ENCODE measurements around the gene PKD1L1.

Gene PKD1L1

DNA sequence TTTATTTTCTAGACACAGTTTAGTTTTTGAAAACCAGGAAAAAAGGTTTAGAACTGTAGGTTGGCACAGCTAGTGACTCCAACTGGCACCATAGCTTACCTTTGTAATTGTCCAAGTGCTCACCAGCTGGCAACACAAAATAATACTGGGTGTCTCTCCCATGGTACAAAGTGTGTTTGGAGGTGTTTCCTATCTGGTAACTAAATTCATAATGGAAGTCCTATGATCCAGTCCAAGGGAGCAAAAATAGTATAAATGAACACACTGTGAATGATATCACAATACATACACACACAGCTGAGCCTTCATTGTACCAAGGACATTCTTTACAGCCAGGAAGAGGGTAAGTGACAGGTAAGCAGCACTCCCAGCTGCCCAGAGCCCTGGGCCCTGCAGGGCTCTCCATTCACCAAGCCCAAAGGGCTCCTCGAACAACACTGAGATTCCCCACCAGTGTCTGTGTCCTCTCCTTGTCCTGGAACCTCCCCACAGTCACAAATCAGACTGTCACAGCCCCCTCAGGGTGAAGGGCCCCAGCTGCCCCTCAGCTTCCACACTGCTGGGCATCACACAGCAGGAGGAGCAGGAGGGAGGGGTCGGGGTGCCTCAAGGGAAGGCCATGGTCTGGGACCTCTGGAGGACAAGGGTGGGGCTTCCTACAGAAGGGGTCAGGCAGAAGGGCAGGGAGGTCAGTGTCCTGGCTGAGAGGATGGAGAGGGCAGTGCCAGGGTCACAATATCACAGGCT is 72.1 kb downstream of the PKD1L1 start:
- DNase-seq (ENCODE audit: low read depth) = no peak

- DNase-seq (ENCODE audit: low read depth) = no peak
Measured at GRCh38 chr7:47875406-47875805, 72.9 kb downstream of the PKD1L1 start.

GRCh38 chr7:47873762-47874161 is 74.5 kb downstream of the PKD1L1 start:
- no peak for DNase-seq (ENCODE audit: low read depth)

- no peak for DNase-seq (ENCODE audit: low read depth)
Measured at GRCh38 chr7:47867286-47867685, 81.0 kb downstream of the PKD1L1 start.

DNA sequence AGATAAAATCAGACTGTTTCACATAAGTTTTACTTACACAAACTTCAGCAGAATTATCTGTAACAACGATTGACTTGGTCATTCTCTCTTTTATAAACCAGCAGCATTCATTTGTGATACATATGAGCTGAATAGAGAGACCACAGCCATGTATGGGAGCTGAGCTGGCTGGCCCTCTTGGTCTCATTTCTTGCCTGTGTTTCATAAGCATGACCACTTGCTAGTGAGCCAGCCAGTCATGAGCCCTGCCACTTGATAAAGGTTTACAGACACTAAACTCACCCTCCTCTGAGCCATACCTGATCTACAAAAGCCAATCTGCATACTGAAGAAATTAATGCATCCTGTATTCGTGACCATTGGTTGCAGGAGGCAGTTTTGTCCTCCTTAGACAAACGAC is 82.1 kb downstream of the PKD1L1 start:
- no peak for DNase-seq (ENCODE audit: low read depth)

- DNase-seq (ENCODE audit: low read depth) = no peak
Measured at GRCh38 chr7:47852330-47853245, 95.7 kb downstream of the PKD1L1 start.

- DNase-seq (ENCODE audit: low read depth) = no peak
Measured at GRCh38 chr7:47847207-47847606, 101.1 kb downstream of the PKD1L1 start.

DNA sequence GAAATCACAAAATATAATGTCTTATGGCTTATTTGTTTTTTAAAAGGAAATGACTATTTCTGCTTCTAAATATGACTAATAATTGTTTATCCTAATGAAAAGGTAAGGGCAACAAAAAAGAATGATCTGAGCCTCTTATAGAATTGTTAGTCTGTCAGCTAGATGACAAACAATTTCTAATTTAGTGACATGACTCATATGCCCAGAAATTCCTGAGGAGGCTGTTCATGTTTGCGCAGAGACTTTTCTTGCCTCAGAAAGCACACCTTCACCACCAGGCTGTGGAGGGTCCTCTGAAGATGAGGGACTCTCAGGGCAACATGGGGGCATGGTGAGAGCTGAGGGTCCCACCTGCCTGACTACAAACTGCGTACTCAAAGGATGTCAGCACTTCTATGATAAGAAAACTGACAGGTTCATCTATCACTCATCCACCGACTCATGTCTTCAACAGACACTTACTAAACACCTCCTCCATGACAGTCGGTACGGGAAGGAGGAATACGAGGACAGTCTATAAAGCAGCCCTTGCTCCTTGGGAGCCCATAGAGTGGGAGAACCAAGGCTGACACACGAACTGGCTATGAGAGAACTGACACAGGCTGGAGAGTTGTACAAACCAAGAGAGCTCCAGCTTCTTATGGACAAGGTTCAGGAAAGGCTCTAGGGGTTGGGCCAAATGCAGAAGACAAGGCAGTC is 102.0 kb downstream of the PKD1L1 start:
- DNase-seq (ENCODE audit: low read depth) = no peak

DNA sequence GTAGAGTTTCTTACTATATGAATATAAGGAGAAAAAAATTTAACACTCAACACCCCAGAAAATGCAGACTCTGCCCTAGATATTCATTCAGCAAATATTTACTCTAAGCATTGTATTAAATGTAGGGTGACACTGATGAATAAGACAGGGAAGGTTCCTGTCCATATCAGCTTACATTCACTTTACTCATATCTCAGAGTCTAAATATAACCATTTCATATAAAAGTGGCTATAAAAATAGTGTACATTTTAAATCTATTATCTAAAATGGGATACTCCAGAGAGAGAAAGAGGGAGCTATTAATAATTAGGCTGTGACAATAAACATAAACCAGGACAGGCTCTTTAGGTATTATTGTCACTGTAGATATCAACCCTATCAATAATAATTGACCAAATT is 104.0 kb downstream of the PKD1L1 start:
- DNase-seq (ENCODE audit: low read depth) = no peak

DNA sequence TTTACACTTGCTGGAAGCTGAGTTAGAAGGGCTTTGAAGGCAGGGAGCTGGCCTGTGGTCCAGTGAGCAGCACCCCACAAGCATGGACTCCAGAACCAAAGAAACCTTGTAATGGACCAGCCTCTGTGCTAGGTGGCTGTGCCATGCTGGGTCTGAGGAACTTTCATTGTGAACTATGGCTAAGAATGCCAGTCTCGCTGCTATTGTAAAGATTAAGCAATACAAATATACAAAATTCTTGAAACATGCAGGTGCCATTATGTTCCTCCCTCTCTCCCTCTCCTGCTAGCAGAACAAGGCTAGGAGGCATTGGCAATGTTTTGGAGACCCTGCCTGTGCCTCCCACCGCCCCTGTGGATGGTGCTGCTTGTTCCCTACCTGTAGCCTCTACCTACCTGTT is 105.0 kb downstream of the PKD1L1 start:
- DNase-seq (ENCODE audit: low read depth) = no peak

GRCh38 chr7:47839381-47839780 is 108.9 kb downstream of the PKD1L1 start:
- no peak for DNase-seq (ENCODE audit: low read depth)

- DNase-seq (ENCODE audit: low read depth) = no peak
Measured at GRCh38 chr7:47837826-47838225, 110.4 kb downstream of the PKD1L1 start.

- no peak for DNase-seq (ENCODE audit: low read depth)
Measured at GRCh38 chr7:47836503-47837202, 111.6 kb downstream of the PKD1L1 start.

GRCh38 chr7:47836080-47836479 is 112.2 kb downstream of the PKD1L1 start:
- DNase-seq (ENCODE audit: low read depth) = no peak

GRCh38 chr7:47833211-47833610 is 115.1 kb downstream of the PKD1L1 start:
- no peak for DNase-seq (ENCODE audit: low read depth)

DNA sequence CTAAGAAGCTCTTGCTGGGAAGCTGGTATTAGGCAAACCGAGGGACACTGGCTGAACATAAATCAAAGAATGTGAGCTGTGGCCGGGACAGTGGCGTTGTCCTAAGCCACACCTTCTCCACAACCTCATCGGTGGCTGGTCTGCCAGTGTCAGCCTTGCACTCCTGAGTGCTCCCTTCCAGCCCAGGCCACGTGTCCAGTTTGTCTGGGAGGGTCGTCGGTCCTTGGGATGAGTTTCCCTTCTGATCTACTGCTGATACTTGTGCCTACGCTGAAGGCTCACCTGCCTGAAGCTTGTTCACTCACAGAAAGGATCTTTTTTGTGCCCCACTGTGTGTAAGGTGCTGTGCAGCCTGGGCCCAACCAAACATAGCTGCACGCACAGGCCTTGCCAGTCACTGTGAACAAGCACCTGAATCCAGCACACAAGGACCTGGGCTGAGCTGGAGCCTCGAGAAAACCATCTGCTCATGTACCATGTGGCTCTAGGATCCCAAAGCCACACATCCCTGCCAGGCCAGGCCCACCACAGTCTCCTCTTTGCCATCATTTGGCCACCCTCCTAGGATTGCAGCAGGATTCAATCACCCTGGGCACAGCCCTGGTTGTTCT is 116.1 kb downstream of the PKD1L1 start:
- no peak for DNase-seq (ENCODE audit: low read depth)

- DNase-seq (ENCODE audit: low read depth) = no peak
Measured at GRCh38 chr7:47830015-47830414, 118.3 kb downstream of the PKD1L1 start.

DNA sequence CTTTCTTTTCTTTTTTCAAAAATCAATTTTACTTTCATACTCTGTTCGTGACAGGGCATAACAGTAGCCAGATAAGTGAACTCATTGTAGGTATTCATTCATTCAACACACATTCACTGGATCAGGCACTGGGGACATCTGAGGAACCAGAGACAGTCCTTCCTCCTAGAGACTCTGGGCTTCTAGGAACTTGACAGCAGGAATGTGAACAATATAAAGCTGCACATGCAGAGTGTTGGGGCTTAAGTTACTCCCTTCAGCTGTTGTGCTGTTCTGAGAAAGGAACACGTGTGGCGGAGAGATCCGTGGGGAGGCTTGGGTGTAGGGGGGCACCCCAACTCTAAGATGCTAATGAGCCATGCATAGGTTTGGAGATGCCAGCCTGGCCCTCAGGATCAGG is 120.4 kb downstream of the PKD1L1 start:
- DNase-seq (ENCODE audit: low read depth) = no peak

DNA sequence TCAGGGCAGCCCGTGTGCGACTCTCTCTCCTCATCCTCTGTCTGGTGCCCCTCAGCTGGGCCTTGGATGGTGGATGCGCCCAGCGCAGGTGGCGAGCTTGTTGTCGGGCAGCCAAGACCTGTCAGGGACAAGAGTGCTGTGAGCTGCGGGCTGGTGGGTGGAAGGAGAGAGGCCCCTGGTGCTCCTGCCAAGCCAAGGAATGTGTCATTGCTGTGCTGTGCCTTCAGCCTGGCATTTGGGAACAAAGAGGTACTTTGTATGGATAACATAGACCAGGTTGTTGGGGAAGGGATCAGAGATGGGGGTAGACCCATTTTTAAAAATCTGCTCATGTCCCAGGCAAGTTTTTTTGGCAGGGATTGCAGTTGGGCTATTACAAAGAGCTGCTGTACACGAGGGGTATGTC is 120.9 kb downstream of the PKD1L1 start:
- no peak for DNase-seq (ENCODE audit: low read depth)

- DNase-seq (ENCODE audit: low read depth) = no peak
Measured at GRCh38 chr7:47826754-47827153, 121.5 kb downstream of the PKD1L1 start.

DNA sequence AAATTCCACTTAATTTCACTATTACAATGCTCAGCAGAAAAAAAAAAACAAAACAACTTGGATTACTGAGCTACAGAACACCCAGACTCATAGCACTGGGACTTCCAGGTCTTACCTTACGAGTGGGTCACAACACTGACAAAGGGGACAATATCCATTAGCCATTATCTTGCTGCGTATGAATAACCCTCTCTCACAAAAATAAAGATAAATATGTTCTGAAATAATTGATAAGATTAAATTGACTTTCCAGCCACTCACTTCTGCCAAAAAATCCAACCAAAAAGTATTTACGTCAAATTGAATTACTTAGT is 128.7 kb downstream of the PKD1L1 start:
- no peak for DNase-seq (ENCODE audit: low read depth)
